Measurements from ENCODE around the gene UHRF1. TPM values are rescaled to one million over a fixed set of nuclear protein-coding genes. Genes with fewer than 3 reads are reported as not detected.

Gene UHRF1
- total RNA-seq, 1 donor from 2014 or later: 16.8 TPM

DNA sequence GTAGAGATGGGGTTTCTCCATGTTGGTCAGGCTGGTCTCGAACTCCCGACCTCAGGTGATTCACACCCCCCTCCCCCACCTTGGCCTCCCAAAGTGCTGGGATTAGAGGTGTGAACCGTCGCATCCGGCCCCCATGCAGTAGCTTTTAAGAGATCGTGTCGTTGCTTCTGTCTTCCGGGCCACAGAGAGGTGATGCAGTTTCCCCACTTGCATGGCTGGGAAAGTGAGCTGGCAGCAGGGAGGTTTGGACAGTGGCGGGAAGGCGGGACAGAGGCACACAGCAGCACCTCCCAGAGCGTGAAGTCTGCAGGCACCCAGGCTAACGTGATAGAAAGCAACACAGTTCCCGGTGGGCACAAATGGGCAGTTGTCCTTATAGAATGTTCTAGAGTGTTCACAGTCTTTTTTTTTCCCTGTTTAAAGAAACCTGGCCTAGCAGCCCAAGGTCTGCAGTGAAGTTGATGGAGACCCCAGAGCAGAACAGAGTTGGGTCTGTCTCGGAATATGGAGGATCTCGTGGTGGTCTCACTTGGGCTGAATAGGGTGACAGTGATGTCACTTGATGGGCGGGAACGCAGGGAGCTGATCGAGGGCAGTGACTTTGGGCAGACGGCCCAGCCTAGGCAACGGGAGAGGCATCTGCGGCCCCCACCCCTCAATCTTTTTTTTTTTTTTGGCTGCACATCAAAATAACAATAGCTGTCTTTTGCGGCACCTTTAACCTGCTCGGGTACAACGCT is 4.9 kb downstream of the UHRF1 start:
- H3K4me1 Mint-ChIP-seq (ENCODE audit: unreplicated experiment): peaks cover 13% of the 10 kb centered on the region
- TF ChIP-seq, protein P1, sequence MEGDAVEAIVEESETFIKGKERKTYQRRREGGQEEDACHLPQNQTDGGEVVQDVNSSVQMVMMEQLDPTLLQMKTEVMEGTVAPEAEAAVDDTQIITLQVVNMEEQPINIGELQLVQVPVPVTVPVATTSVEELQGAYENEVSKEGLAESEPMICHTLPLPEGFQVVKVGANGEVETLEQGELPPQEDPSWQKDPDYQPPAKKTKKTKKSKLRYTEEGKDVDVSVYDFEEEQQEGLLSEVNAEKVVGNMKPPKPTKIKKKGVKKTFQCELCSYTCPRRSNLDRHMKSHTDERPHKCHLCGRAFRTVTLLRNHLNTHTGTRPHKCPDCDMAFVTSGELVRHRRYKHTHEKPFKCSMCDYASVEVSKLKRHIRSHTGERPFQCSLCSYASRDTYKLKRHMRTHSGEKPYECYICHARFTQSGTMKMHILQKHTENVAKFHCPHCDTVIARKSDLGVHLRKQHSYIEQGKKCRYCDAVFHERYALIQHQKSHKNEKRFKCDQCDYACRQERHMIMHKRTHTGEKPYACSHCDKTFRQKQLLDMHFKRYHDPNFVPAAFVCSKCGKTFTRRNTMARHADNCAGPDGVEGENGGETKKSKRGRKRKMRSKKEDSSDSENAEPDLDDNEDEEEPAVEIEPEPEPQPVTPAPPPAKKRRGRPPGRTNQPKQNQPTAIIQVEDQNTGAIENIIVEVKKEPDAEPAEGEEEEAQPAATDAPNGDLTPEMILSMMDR (IDR thresholded peaks at IDR 0.05; ENCODE audit: unreplicated experiment): no peak
- H3K36me3 Mint-ChIP-seq (ENCODE audit: low read depth, unreplicated experiment): no peaks in the 10 kb centered on the region
- no peak for DNase-seq (ENCODE audit: low spot score)
- H3K4me3 Mint-ChIP-seq (ENCODE audit: unreplicated experiment): no peak overlapping the region
- H3K9me3 Mint-ChIP-seq (ENCODE audit: unreplicated experiment): no peaks in the 10 kb centered on the region
- no peak overlapping the region for H3K27ac Mint-ChIP-seq (ENCODE audit: unreplicated experiment)
- peaks cover 3% of the 10 kb centered on the region for H3K27me3 Mint-ChIP-seq (ENCODE audit: unreplicated experiment)

DNA sequence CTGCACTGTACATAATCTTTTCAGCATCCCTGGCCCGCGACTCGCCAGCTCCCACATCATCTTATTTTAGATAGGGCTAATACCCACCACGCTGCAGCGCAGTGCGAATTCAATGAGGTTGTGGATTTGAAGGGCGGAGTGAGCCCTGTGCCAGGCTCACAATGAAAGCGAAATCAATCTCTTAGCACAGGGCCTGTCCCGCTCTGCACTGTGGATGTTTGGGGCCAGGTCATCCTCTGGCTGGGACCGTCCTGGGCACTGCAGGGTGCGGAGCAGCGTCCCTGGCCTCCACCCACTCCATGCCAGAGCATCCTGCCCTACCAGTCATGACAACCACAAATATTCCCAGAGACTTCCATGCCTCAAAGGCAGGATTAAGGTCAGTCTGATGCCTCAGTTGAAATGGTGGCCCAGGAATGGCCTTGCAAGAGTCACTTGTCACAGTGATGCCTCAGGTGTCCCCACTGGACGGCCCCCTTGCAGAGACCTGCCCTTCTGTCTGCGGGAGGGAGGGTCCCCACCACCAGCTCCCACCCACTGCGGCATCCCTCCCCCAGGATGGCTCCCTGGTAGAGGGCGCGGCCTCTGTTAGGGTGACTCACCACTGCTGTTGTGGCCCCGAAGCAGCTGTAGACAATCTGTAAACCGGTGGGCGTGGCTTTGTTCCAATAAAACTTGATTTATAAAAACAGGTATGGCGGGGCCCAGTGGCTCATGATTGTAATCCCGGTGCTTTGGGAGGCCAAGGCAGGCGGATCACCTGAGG is 5.6 kb downstream of the UHRF1 start:
- Mint-ChIP-seq H3K27me3 (ENCODE audit: unreplicated experiment) (peaks cover 5% of the 10 kb centered on the region), H3K27ac (ENCODE audit: unreplicated experiment) (no peak overlapping the region), H3K9me3 (ENCODE audit: unreplicated experiment) (no peaks in the 10 kb centered on the region), H3K36me3 (ENCODE audit: low read depth, unreplicated experiment) (no peaks in the 10 kb centered on the region), H3K4me1 (ENCODE audit: unreplicated experiment) (peaks cover 13% of the 10 kb centered on the region), H3K4me3 (ENCODE audit: unreplicated experiment) (no peak overlapping the region)
- no peak for DNase-seq (ENCODE audit: low spot score)
- TF ChIP-seq, protein P1 (IDR thresholded peaks at IDR 0.05; ENCODE audit: unreplicated experiment): no peak

DNA sequence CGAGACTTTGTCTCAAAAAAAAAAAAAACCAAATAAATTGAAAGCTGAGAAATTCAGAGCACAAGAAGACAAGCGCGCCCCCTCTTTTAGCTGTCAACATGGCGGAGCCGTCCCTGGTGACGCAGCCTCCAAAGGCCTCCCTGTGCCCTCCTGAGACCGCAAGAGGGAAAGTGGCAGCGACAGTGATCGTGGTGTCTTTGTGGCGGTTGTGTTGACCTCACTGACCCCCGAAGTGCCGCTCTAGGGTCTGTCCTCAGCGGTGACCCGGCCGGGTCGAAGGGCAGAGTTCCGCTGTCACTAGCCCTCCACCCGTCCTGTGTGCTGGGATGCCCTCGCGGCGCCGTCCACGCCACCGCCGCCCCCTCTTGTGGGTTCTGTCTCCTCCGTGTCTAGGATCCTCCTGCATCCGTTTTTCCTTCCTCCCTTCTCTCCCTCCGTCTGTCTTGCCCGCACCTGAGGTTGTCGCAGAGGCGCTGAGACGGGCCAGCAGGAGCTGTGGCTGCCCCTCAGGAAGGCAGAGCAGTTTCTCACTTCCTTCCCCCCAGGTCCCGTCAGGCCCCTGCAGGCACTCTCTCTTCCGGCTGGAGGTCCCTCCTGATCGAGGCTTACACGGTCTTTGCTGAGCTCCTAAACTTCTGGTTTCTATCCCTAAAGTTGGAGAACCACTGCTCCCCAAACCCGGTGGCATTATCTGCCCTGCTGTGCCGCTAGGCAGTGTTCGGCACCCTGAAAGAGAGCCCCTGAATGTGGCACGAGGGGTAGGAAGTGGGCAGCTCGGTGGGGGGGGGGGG is 7.2 kb downstream of the UHRF1 start:
- Mint-ChIP-seq H3K9me3 (ENCODE audit: unreplicated experiment) (no peaks in the 10 kb centered on the region), H3K4me3 (ENCODE audit: unreplicated experiment) (no peak overlapping the region), H3K27ac (ENCODE audit: unreplicated experiment) (no peak overlapping the region), H3K36me3 (ENCODE audit: low read depth, unreplicated experiment) (no peaks in the 10 kb centered on the region), H3K27me3 (ENCODE audit: unreplicated experiment) (peaks cover 8% of the 10 kb centered on the region), H3K4me1 (ENCODE audit: unreplicated experiment) (peaks cover 7% of the 10 kb centered on the region)
- TF ChIP-seq, protein P1 (IDR thresholded peaks at IDR 0.05; ENCODE audit: unreplicated experiment): no peak
- DNase-seq (ENCODE audit: low spot score): no peak

DNA sequence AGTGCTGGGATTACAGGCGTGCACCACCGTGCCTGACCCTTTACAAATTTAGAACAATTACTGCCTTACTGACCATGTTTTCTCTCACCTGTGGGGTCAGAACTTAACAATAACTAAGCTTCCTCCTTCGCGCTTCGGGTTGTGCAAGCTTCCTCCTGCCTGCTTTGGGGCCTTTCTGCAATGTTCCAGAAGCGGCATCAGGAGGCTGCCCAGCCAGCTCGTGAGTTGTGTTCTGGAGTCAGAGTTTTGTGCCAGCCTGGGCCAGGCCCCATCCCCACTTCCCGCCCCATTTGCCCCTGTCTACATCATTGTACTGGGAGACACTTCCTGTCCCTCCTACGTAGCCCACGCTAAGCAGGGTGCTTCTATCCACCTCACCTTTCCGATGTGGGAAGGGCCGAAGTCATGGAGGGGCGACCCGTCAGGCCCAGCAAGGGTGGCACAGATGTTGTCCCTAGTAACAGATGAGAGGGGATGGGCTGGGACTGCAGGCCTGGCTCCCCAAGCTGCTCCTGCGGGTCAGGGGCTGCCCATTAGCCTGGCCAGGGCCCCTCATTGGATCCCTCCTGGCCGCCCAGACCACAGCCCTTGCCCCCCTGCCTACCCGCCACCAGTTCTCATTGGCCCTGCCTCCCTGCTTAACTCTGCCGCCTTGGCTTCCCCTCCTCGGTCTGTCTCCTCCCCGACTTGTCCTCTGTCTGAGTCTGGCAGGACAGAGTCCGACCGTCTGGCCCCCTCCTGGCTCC is 13.4 kb downstream of the UHRF1 start:
- DNase-seq (ENCODE audit: low spot score): no peak
- H3K4me3 Mint-ChIP-seq (ENCODE audit: unreplicated experiment): no peak overlapping the region
- H3K36me3 Mint-ChIP-seq (ENCODE audit: low read depth, unreplicated experiment): no peaks in the 10 kb centered on the region
- TF ChIP-seq, protein P1 (IDR thresholded peaks at IDR 0.05; ENCODE audit: unreplicated experiment): no peak
- H3K9me3 Mint-ChIP-seq (ENCODE audit: unreplicated experiment): no peaks in the 10 kb centered on the region
- peaks cover 7% of the 10 kb centered on the region for H3K27me3 Mint-ChIP-seq (ENCODE audit: unreplicated experiment)
- H3K4me1 Mint-ChIP-seq (ENCODE audit: unreplicated experiment): no peaks in the 10 kb centered on the region
- H3K27ac Mint-ChIP-seq (ENCODE audit: unreplicated experiment): no peak overlapping the region
